GM18873 (cell line): ENCODE results near the gene LAMP5.

Source experiments
- ATAC-seq: cut with Tn5 transposase; IDR thresholded peaks from one replicate; pipeline ENCODE4 v1.9.1; 2021; ENCODE audit warnings: mild to moderate bottlenecking, moderate library complexity, moderate number of reproducible peaks; ENCODE audit not compliant: unreplicated experiment, low FRiP score

LAMP5 gene, protein sequence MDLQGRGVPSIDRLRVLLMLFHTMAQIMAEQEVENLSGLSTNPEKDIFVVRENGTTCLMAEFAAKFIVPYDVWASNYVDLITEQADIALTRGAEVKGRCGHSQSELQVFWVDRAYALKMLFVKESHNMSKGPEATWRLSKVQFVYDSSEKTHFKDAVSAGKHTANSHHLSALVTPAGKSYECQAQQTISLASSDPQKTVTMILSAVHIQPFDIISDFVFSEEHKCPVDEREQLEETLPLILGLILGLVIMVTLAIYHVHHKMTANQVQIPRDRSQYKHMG

DNA sequence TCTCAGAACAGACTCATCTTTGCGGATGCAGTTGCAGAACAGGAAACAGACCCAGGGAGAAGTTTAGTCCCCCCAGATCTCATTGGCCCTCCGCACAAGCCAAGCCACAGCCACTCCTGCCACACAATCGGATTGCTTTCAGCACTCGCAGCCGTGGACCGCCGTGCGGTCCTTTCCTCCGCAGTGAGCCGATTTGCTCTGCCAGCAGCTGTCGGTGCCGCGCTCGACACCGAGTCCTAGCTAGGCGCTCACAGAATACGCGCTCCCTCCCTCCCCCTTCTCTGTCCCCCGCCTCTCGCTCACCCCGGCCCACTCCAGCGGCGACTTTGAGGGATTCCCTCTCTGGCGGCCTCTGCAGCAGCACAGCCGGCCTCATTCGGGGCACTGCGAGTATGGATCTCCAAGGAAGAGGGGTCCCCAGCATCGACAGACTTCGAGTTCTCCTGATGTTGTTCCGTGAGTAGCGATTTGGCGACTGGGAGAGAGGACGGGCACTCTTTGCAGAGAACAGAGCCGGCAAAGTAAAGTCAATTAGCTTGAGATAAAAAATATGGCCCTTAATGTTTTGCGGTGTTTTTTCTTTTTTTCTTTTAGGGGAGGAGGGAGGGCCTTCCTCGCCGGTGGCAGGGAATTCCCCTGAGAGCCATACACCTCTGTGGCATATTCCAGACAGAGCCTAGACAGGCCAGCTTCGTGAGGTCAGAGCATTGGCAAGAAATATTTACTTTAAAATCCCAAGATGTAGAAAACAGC lies at the start of gene LAMP5:
TSS of gene LAMP5 (plus strand) at position 130 of the 753 bp plus-strand sequence. CDS start at position 393, 263 bp downstream.
- ATAC-seq, result no peak

DNA sequence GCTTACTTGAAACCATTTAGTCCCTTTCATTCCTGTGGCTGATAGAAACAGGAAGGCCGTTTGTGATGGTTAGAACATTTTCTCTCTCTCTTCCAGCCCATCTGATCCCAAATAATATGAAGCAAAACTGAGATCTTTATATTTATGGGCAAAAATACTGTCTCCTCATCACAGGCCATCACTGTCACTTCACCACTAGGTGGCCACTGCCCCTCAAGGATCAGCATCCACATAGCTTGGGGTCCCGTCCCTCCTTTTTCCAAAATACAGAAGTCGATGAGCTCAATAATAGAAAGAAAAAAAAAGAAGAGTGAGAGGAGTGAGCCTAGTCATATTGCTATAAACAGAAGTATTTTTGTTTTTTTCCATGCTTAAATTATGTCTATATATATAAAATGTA lies 46.4 kb upstream of the LAMP5 start:
- ATAC-seq, result no peak

DNA sequence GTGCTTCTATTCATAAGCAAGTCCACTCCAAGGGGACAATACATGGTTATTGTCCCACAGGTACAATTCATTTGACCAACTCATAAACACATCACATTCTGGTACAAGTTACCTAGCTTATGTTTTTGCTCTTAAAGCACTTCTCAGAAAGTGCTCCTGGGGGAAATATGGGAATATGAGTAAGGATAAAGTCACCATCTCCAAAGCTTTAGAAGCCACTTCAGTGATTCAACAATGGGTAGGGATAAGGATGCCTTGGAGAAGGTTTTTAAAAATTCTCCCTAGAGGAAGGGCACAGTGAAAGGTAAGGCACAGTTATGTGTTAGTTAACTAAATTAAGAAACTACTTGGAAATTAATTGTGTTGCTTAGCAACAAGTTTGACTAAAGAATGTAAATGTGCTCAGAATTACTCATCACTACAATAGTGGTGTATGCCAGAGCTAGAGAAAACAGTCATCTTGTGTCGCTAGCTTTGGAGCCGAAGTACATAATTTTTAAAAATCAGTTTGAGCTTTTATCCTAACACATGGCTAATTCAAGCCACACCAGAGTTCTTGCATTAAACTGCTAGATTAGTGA lies 39.5 kb upstream of the LAMP5 start:
- no peak for ATAC-seq

DNA sequence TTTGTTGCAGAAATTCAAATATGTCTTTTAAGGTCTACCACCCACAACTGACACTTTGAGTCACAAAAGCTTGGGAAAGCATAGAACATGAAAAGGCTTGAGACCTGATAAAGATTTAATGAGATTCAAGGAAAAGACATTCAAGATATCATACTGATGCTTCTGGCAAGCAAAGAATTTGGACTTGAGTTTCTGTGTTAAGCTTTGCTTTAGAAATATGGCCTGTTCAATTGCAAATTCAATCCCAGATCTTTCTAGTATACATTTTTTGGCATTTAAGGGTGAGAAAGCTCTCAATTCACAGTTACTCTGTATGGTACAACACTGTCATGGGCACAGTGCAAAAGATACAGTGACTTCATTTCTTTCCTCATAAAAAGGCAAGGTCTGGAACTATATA lies 38.9 kb upstream of the LAMP5 start:
- ATAC-seq, result no peak

DNA sequence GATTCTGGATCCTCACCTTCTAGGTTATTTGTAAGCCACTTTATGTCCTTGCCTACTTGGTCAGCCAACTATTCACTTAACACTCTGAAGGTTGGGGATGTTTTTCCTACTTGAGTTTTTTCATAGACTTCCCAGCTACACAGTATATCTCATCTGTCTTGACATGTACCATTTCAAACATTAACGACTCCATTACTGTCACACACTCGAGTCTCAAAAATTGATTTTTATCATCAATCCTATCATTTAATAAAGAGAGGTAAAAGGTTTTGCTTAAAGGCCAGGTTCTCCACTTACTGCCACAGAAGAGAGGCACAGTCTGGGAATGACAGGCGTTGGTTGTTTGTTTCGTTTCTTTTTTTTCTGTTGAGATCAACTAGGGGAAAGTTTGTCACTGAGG lies 38.2 kb upstream of the LAMP5 start:
- no peak for ATAC-seq

DNA sequence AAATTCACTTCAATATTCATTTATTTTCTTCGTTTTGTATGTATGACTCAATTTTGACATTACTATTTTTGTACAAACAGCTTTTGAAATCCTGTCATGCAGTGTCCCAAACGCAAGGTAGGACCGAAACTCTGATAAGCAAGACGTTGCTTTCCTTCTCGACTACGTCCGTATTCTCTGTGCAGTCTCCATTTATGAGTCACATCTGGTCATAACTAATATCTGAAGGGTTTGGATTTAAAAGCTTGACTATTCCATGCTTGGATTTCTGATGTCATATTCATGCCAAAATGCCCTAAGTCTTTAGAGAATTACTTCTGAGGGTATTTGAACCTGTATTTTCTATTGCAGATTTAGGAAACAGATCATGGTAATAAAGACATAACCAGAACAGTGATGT lies 37.8 kb upstream of the LAMP5 start:
- no peak for ATAC-seq

DNA sequence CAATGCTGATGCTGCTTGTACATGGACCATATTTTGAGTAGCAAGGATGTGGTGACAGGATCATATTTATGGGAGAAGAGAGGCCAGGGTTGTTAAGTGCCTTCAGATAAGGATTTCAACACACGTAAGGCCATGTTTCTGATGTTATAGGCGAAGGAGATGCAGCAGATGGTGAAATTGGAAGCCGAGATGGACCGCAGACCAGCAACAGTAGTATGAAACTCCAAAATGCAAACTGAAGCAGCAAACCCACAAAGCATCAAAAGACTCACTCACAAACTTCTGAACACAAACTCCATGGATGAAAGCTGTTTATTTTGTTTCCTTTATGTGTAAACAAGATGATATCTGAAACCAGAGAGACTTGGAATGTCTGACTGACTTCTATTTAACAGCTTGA lies 35.6 kb upstream of the LAMP5 start:
- no peak for ATAC-seq

DNA sequence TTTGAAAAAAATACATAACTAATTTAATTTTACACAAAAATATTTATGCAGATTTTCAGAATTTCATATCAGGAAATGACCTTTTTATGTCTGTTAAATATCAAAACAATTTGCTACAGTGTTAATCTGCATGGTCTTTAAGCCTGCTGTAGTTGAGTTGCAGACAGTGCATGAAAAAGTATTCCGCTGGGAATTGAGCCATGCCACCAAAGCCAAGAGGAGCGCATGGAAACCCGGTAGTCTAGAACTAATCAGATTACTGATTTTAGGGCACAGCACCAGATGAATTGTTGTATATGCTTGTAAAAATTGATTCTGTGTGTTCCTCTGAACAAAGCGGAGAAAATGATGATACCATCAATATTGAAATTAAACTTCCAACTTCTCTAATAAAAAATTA lies 34.3 kb upstream of the LAMP5 start:
- ATAC-seq, result no peak

DNA sequence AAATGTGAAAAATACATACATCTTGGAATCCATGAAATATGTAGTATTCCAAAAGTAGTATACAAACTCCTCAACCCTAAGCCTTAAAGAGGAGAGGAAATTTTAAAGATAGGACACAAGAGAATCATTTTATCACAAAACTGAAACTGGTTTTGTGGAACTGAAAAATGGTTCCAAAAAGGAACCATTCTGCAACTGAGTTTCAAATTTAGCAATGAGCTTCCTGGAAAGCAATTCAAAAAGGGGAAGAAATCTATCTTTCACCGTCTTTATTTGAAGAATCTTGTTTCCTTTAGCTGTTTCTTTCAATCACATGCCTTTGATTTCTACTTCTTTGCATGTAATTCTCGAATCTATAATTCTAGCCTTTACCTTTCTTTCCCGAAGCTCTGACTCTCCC lies 32.2 kb upstream of the LAMP5 start:
- no peak for ATAC-seq

DNA sequence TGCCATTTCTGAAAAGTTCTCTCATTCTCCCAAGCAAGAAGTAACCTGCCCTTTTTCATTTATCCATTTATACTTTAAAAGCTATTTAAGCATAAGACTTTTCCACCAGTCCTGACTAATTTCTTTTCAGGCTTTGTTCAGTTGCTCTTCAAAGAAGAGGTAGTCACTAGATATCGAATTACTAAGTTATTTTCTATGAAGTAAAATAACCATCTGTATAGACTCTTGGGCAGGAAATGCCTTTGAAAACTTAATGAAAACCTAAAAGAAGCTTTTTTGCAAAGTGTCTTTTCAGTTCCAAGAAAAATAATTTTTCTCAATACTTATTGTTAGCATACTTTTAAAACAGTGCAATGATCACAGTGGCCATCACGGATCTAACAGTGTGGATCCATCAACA lies 31.3 kb upstream of the LAMP5 start:
- no peak for ATAC-seq

DNA sequence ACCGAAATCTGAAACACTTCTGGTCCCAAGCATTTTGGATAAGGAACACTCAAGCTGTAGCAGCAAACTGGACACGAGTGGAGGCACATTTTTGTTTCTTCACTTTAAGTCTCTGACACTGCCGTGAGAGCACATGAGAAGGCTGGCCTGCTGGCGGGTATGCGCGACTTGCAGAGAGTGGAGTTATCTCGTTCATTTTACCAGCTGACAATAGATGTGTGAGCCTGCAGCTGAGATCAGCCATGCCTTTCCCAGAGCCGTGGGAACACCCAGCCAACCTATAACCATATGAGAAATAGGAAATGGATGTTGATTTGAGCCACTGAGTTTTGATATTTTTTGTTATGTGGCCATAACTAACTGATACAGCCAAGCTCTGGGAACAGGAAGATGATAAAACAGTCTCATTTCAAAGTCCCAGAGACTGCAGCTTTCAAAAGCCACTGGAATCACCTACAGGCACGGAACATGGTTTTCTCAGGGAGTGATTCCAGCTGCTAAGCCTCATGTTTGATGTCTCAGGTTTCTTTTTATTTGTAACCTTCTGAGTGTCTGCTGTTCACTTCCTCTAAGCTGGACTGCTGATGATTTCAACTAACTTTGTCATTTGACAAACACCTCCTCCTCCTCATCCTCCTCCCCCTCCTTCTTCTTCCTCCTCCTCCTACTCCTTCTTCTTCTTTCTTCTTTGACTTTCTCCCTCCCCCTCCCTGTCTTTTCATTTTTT lies 28.6 kb upstream of the LAMP5 start:
- ATAC-seq, result no peak

DNA sequence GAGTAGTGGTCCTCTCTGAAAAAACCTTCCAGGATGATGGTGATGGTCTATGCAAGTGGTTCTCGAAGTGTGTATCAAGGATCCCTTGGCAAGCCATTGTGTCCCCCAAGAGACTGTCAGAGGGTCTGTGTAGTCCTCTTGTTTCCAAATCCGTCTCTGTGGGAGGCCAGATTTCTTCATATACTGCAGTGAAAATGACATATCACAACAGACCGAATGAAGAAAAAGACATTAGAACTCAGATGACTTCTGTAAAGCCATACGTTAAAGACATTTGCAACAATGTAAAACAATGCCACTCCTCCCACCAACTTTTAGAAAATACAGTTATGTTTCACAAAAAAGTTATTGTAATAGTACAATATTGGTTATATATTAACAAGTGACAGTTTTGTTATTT lies 27.2 kb upstream of the LAMP5 start:
- ATAC-seq, result no peak

DNA sequence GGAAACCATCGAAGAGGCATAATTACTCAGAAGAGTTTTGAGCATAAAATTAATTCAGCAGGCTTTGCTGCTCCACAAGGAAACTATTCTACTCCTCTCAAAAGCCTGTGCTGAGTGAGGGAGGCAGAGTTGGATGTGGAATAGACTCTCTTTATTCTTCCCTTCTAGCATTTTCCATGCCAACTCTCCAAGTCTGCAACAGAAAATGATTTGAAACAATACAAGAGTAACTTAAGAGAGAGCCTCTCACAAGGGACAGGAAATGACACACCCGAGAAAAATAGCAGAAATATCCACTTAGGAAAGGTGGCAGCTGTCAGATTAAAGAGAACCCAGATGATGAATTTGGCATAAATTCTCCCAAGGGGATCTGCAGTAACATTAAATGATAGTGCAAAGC lies 26.3 kb upstream of the LAMP5 start:
- no peak for ATAC-seq

DNA sequence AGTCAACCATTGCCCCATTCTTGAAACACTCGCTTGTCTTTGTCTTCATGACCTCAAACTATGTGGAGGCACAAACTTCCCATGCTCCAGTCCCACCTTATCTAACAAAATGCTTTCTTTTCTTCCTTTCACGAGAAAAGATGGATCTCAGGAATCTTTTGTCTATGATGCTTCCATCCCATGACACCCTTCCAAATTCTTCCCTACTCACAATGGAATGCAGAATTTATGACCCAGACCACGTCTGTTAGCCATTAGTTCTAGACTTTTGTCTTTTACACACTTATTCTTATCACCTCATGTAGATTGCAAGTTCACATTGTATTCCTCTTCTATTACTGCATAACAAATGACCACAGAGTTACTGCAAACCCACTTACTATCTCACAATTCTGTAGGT lies 24.2 kb upstream of the LAMP5 start:
- no peak for ATAC-seq

DNA sequence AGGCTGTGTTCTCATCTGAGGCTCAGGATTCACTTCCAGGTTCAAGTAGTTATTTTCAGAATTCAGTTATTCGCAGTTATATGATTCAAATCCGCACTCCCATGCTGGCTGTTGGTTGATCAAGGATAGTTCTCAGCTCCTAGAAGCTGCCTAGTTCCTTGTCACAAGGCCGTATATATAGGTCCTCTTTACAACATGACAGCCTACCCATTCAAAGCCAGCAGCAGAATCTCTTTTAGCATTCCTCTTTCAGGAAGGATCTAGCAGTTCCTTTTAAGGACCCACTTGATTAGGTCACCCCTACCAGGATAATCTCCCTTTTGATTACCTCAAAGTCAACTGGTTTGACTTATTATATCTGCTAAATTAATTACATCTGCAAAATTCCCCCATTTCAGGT lies 23.8 kb upstream of the LAMP5 start:
- ATAC-seq, result no peak

DNA sequence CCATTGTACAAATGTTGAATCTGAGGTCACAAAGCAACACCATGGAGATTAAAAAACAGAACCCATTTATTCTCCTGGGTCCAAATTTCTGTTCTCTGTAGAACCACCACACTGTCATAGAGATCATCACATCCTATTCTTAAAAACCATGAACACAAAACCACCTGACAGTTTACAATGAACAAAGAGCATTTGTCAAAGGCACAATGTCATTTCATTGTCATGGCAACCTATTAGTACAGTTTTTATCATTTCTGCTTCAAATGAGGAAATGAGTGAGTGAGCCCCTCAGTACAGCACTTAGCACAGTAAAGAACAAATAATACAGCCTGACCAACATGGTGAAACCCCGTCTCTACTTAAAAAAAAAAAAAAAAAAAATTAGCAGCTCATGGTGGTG lies 23.1 kb upstream of the LAMP5 start:
- ATAC-seq, result no peak

DNA sequence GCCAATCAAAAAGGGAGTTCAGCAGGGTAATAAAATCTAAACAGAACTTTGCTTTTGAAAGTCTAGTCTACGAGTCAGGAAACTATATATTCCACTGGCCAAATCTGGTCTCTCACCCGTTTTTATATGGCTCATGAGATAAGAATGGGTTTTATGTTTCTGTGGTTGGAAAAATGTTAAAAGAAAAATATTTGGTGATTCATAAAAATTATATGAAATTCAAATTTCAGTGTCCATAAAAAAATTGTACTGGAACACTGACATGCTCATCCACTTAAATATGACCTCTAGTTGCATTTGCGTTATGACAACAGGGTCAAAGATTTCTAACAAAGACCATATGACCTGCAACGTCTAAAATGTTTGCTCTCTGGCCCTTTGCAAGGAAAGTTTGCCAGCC lies 22.3 kb upstream of the LAMP5 start:
- no peak for ATAC-seq

DNA sequence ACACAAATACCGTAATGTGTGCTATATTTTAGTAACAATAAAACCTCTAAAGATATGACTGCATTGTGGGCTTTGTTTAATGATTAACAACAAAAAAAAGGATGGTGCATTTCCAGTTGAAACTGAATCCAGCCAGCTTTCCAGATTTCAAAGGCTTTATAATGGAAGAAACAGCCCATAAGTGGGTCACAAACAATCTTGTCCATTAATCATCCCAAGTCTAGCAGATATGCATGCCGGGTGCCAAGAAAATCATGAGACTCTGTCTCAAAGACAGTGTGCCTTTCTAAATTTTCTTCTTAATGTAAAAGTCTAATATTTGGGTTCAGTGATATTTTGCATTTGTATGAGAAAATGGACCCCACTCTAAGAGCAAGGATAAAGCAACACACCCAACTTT lies 20.6 kb upstream of the LAMP5 start:
- no peak for ATAC-seq

DNA sequence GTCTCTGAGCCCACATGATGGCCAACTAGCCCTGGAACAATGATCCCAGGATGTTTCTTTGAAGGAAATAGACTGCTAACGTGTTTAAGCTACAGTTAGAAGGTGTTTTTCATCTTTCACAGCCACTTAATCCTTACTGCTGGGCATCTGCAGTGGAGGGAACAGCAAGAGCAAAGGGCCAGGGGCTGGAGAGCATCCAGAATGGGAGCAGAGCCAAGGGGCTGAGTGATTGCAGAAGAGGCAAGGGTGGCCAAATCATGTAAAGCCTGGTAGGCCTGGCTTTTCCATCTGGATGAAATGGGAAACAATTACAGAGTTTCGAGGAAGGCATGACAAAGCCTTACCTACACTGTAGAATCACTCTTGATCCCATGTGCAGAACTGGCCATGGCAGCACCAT lies 18.7 kb upstream of the LAMP5 start:
- ATAC-seq, result no peak

DNA sequence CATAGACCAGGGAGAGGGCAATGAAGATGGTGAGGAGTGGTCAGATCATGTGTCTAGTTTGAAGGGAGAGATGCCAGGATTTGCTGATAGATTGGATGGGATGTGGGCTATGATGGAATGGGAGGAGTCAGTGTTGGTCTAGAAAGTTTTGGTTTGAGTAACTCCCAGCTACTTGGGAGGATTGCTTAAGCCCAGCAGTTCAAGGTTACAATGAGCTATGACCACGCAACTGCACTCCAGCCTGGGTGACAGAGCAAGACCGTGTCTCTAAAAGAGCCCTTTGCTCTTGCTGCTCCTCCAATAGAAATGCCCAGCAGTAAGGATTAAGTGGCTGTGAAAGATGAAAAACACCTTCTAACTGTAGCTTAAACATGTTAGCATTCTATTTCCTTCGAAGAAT lies 18.2 kb upstream of the LAMP5 start:
- no peak for ATAC-seq

DNA sequence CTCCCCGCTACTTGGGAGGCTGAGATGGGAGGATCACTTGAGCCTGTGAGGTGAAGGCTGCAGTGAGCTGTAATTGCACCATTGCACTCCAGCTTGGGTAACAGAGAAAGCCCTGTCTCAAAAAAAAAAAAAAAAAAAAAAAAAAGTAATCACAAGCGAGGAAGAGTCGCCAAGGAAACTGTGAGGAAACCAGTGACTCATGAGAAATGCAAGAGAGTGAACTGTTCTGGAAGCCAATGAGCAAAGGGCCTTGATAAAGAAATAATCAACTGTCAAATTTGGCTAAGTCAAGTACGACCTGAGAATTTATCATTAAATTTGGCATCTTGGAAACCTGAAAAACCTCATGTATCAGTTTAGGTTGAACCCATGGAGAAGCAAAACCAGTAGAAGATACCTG lies 16.1 kb upstream of the LAMP5 start:
- ATAC-seq, result no peak
